ENCODE measurements around the gene PPP1R3F.

DNA sequence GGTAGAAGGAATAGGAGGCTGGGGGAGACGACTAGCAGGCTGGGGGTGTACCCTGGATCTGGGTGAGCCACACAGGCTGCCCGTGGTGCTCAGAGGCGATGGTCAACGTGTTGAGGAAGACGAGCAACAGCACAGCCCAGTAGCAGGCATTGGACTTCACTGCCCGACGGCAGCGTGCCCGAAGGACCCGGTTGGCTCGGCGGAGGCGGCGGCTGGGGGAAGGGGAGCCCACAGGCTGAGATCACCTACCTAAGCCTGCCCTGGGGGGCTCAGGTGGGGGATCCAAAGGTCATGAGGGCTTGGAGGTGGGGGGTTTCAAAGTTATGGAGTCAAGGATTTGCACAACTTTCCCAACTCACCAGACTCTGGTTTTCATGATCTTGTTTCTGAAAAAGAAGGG, 43.7 kb upstream of the PPP1R3F start:
- TF ChIP-seq, protein P1, sequence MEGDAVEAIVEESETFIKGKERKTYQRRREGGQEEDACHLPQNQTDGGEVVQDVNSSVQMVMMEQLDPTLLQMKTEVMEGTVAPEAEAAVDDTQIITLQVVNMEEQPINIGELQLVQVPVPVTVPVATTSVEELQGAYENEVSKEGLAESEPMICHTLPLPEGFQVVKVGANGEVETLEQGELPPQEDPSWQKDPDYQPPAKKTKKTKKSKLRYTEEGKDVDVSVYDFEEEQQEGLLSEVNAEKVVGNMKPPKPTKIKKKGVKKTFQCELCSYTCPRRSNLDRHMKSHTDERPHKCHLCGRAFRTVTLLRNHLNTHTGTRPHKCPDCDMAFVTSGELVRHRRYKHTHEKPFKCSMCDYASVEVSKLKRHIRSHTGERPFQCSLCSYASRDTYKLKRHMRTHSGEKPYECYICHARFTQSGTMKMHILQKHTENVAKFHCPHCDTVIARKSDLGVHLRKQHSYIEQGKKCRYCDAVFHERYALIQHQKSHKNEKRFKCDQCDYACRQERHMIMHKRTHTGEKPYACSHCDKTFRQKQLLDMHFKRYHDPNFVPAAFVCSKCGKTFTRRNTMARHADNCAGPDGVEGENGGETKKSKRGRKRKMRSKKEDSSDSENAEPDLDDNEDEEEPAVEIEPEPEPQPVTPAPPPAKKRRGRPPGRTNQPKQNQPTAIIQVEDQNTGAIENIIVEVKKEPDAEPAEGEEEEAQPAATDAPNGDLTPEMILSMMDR (IDR thresholded peaks at IDR 0.05): no peak
- TF ChIP-seq POLR2A (IDR thresholded peaks at IDR 0.05): no peak
